IMR-90 (cell line): Measurements from ENCODE around the gene EPHA6. TPM values are rescaled to one million over a fixed set of nuclear protein-coding genes. Genes with fewer than 3 reads are reported as not detected.

Experiments used
- ATAC-seq: fragments of 200-7000 bp; cut with Tn5 transposase; 2 replicates; pipeline ENCODE4 v1.9.1; 2020; ENCODE audit warnings: low read depth, mild to moderate bottlenecking, moderate library complexity
- BruUV-seq: library from RNA; stranded (reverse); fragments of 400-500 nt; replicated peaks from 2 replicates; lab custom pipeline; 2021; lab: Mats Ljungman, UMichigan
- CTCF ChIA-PET: fragments of 300-600 bp; formaldehyde crosslinking; extraction: SDS; loops from one replicate; lab custom pipeline; 2021; ENCODE audit warnings: antibody characterized with exemption; lab: Yijun Ruan, JAX
- POLR2A ChIA-PET: fragments of 300-600 bp; sonication (Branson Sonifier 250); formaldehyde crosslinking; loops from one replicate; lab custom pipeline; 2022; ENCODE audit warnings: antibody characterized with exemption; ENCODE audit not compliant: unreplicated experiment; lab: Charles Lee
- DNase-seq: peaks from one replicate; pipeline ENCODE4 v3.0.0; 2013
- H2AFZ ChIP-seq: replicated peaks from 2 replicates; pipeline ENCODE3; 2013; ENCODE audit warnings: low read length, mild to moderate bottlenecking; ENCODE audit not compliant: poor library complexity
- H2AK5ac ChIP-seq: 2 replicates; pipeline ENCODE4 v1.6.1; 2013; ENCODE audit warnings: low read depth, low read length, inconsistent platforms
- H2AK9ac ChIP-seq: replicated peaks from 2 replicates; pipeline ENCODE3; 2013; ENCODE audit warnings: mild to moderate bottlenecking, low read depth, low read length, moderate library complexity; ENCODE audit not compliant: poor library complexity
- H2BK120ac ChIP-seq: 2 replicates; pipeline ENCODE4 v1.6.1; 2013; ENCODE audit warnings: low read depth, low read length, inconsistent platforms
- H2BK15ac ChIP-seq: 3 replicates; pipeline ENCODE4 v1.6.1; 2013; ENCODE audit warnings: low read depth, low read length, inconsistent platforms
- H2BK20ac ChIP-seq: 2 replicates; pipeline ENCODE4 v1.6.1; 2013; ENCODE audit warnings: low read depth, mild to moderate bottlenecking, inconsistent platforms, low read length, moderate library complexity
- H2BK5ac ChIP-seq: 2 replicates; pipeline ENCODE4 v1.6.1; 2013; ENCODE audit warnings: mild to moderate bottlenecking, low read depth, low read length, inconsistent platforms; ENCODE audit not compliant: poor library complexity, severe bottlenecking
- H3K14ac ChIP-seq: replicated peaks from 2 replicates; pipeline ENCODE4 v1.6.1; 2013; ENCODE audit warnings: low read depth, low read length, inconsistent platforms
- H3K18ac ChIP-seq: 2 replicates; pipeline ENCODE4 v1.6.1; 2013; ENCODE audit warnings: low read depth, low read length, control low read depth
- H3K23ac ChIP-seq: 2 replicates; pipeline ENCODE4 v1.6.1; 2013; ENCODE audit warnings: low read depth, low read length, inconsistent platforms
- H3K27ac ChIP-seq: 2 replicates; pipeline ENCODE4 v1.5.1; 2013; ENCODE audit warnings: mild to moderate bottlenecking, control low read depth, low read length; ENCODE audit not compliant: insufficient read depth
- H3K27me3 ChIP-seq: 2 replicates; pipeline ENCODE4 v1.6.1; 2013; ENCODE audit warnings: low read length; ENCODE audit not compliant: control insufficient read depth, insufficient read depth
- H3K36me3 ChIP-seq: 2 replicates; pipeline ENCODE4 v1.6.1; 2013; ENCODE audit warnings: low read length, mixed read lengths; ENCODE audit not compliant: control insufficient read depth, insufficient read depth
- H3K4ac ChIP-seq: 2 replicates; pipeline ENCODE4 v1.6.1; 2013; ENCODE audit warnings: low read depth, low read length, inconsistent platforms
- H3K4me1 ChIP-seq: 2 replicates; pipeline ENCODE4 v1.6.1; 2013; ENCODE audit warnings: low read length, mixed read lengths; ENCODE audit not compliant: control insufficient read depth, insufficient read depth
- H3K4me2 ChIP-seq: 2 replicates; pipeline ENCODE4 v1.6.1; 2013; ENCODE audit warnings: low read depth, mild to moderate bottlenecking, control low read depth, low read length, moderate library complexity
- H3K4me3 ChIP-seq: 2 replicates; pipeline ENCODE4 v1.5.1; 2013; ENCODE audit warnings: low read depth, mild to moderate bottlenecking, control low read depth, low read length, moderate library complexity; ENCODE audit not compliant: insufficient read depth
- H3K56ac ChIP-seq: 2 replicates; pipeline ENCODE4 v1.6.1; 2013; ENCODE audit warnings: low read length, inconsistent platforms; ENCODE audit not compliant: insufficient read depth; ENCODE audit errors: extremely low read depth
- H3K79me1 ChIP-seq, 2 experiments: 2 replicates each; pipeline ENCODE4 v1.6.1; 2013; ENCODE audit warnings: low read length in 2 of 2, inconsistent platforms in 1 of 2, low read depth in 1 of 2
- H3K9ac ChIP-seq: 2 replicates; pipeline ENCODE4 v1.6.1; 2013; ENCODE audit warnings: low read depth, low read length, control low read depth
- H3K9me1 ChIP-seq: 2 replicates; pipeline ENCODE4 v1.6.1; 2013; ENCODE audit warnings: low read length, inconsistent platforms; ENCODE audit not compliant: insufficient read depth
- H3K9me3 ChIP-seq: 2 replicates; pipeline ENCODE4 v1.6.1; 2013; ENCODE audit warnings: low read length; ENCODE audit not compliant: control insufficient read depth, insufficient read depth
- H4K20me1 ChIP-seq: 2 replicates; pipeline ENCODE4 v1.6.1; 2013; ENCODE audit warnings: low read length, inconsistent platforms; ENCODE audit not compliant: insufficient read depth
- H4K5ac ChIP-seq: 2 replicates; pipeline ENCODE4 v1.6.1; 2013; ENCODE audit warnings: mild to moderate bottlenecking, low read depth, low read length, control low read depth
- H4K8ac ChIP-seq, 2 experiments: 2 replicates each; pipeline ENCODE4 v1.6.1; 2013; ENCODE audit warnings: low read depth in 2 of 2, low read length in 2 of 2, control low read depth in 1 of 2, inconsistent platforms in 1 of 2
- H4K91ac ChIP-seq: 2 replicates; pipeline ENCODE4 v1.6.1; 2013; ENCODE audit warnings: low read depth, low read length, inconsistent platforms; ENCODE audit not compliant: insufficient read depth
- BHLHE40 ChIP-seq: fragments of 150-350 bp; IDR thresholded peaks from 2 replicates; pipeline ENCODE4 v1.6.1; 2016; ENCODE audit warnings: mild to moderate bottlenecking, low read depth, low read length
- CEBPB ChIP-seq: IDR thresholded peaks from 2 replicates; pipeline ENCODE4 v1.6.1; 2012; ENCODE audit warnings: low read depth, low read length, improper control_type of control experiment
- CHD1 ChIP-seq: IDR thresholded peaks from 2 replicates; pipeline ENCODE4 v1.6.1; 2012; ENCODE audit warnings: low read depth, low read length, improper control_type of control experiment
- ELK1 ChIP-seq: fragments of 150-350 bp; IDR thresholded peaks from 2 replicates; pipeline ENCODE4 v1.6.1; 2016; ENCODE audit warnings: low read depth, mild to moderate bottlenecking, low read length, moderate library complexity, borderline replicate concordance
- FOS ChIP-seq: fragments of 150-350 bp; IDR thresholded peaks from 2 replicates; pipeline ENCODE4 v1.6.1; 2016; ENCODE audit warnings: low read depth, low read length
- MAFK ChIP-seq: IDR thresholded peaks from 2 replicates; pipeline ENCODE4 v1.6.1; 2012; ENCODE audit warnings: low read depth, low read length, improper control_type of control experiment
- MAZ ChIP-seq: IDR thresholded peaks from 2 replicates; pipeline ENCODE4 v1.6.1; 2012; ENCODE audit warnings: low read depth, mild to moderate bottlenecking, low read length, improper control_type of control experiment, moderate library complexity, borderline replicate concordance
- MXI1 ChIP-seq: IDR thresholded peaks from 2 replicates; pipeline ENCODE4 v1.6.1; 2012; ENCODE audit warnings: low read depth, mild to moderate bottlenecking, low read length, moderate library complexity, borderline replicate concordance
- NFE2L2 ChIP-seq: fragments of 150-350 bp; IDR thresholded peaks from 2 replicates; pipeline ENCODE4 v1.6.1; 2016; ENCODE audit warnings: low read depth, mild to moderate bottlenecking, low read length
- POLR2A ChIP-seq: IDR thresholded peaks from 2 replicates; pipeline ENCODE4 v1.6.1; 2012; ENCODE audit warnings: mild to moderate bottlenecking, low read depth, low read length
- RAD21 ChIP-seq: IDR thresholded peaks from 2 replicates; pipeline ENCODE4 v1.6.1; 2012; ENCODE audit warnings: low read length, improper control_type of control experiment
- RCOR1 ChIP-seq: IDR thresholded peaks from 2 replicates; pipeline ENCODE4 v1.6.1; 2012; ENCODE audit warnings: mild to moderate bottlenecking, low read length, improper control_type of control experiment; ENCODE audit not compliant: insufficient replicate concordance
- RFX5 ChIP-seq: IDR thresholded peaks from 2 replicates; pipeline ENCODE4 v1.8.0; 2012; ENCODE audit warnings: low read depth, mild to moderate bottlenecking, low read length, moderate library complexity
- SMC3 ChIP-seq: fragments of 150-350 bp; IDR thresholded peaks from 2 replicates; pipeline ENCODE4 v1.6.1; 2016; ENCODE audit warnings: low read depth, mild to moderate bottlenecking, antibody characterized with exemption, low read length, moderate library complexity
- WGBS, 2 experiments: methylation state at CpG; one replicate each; pipeline versions ENCODE4 v1.1.5 to v1.1.7; 2013; ENCODE audit warnings: missing lambda C conversion rate in 2 of 2; ENCODE audit not compliant: insufficient read length in 1 of 2; ENCODE audit errors: extremely low coverage in 2 of 2; 5-methylcytosine and 5-hydroxymethylcytosine counted together
- dilution Hi-C: fragments of 300-500 bp; cut with HindIII; formaldehyde crosslinking; loops from one replicate; pipeline ENCODE4 v1.14.3; 2018; ENCODE audit warnings: low sequenced_read_pairs; ENCODE audit not compliant: unreplicated experiment
- in situ Hi-C: fragments of 300-500 bp; cut with MboI; formaldehyde crosslinking; loops from 3 replicates; pipeline ENCODE4 v1.14.3; 2019; ENCODE audit warnings: low sequenced_read_pairs, inconsistent platforms, mixed read lengths
- intact Hi-C: fragments of 100-400 bp; cut with micrococcal nuclease; formaldehyde crosslinking; loops from 2 replicates; pipeline ENCODE4 v1.10.0; 2022
- polyA plus RNA-seq, 3 experiments: library from polyadenylated mRNA; depleted of rRNA; stranded (reverse); fragments of >200 nt; gene quantifications; 2 replicates each; pipeline ENCODE4 v1.2.3, GENCODE V29; 2012; ENCODE audit warnings: low replicate concordance in 1 of 3
- total RNA-seq: library from RNA; depleted of rRNA; stranded (reverse); fragments of >200 nt; gene quantifications from 2 replicates; pipeline ENCODE4 v1.2.3, GENCODE V29; 2012
- TF ChIP-seq, protein P1 (sequence below): conservative IDR thresholded peaks from 2 replicates; pipeline ENCODE4 v1.5.1; 2012; ENCODE audit warnings: mild to moderate bottlenecking, low read depth, low read length, improper control_type of control experiment
- TF ChIP-seq, protein P2 (sequence below): fragments of 150-350 bp; IDR thresholded peaks from 2 replicates; pipeline ENCODE4 v1.6.1; 2017; ENCODE audit warnings: mild to moderate bottlenecking, antibody characterized with exemption, low read length, low read depth

The EPHA6 gene
- total and polyA plus RNA-seq, 2 of the 4 experiments (the other 2 are of a cell fraction), result not detected

- POLR2A ChIA-PET, result no interaction called here
- H3K4me2 ChIP-seq, result no peak overlapping the region
- no peaks in the 10 kb centered on the region for H4K20me1 ChIP-seq
- no peak overlapping the region for H4K8ac ChIP-seq
- no peak overlapping the region for H4K5ac ChIP-seq
- no peak overlapping the region for H3K27ac ChIP-seq
- TF ChIP-seq BHLHE40 (no peak), MAFK (no peak), CHD1 (no peak), RAD21 (no peak), ELK1 (no peak), CEBPB (no peak), NFE2L2 (no peak), RCOR1 (no peak), MXI1 (no peak), POLR2A (no peak), MAZ (no peak), FOS (no peak), SMC3 (no peak), RFX5 (no peak)
- TF ChIP-seq, protein P1, sequence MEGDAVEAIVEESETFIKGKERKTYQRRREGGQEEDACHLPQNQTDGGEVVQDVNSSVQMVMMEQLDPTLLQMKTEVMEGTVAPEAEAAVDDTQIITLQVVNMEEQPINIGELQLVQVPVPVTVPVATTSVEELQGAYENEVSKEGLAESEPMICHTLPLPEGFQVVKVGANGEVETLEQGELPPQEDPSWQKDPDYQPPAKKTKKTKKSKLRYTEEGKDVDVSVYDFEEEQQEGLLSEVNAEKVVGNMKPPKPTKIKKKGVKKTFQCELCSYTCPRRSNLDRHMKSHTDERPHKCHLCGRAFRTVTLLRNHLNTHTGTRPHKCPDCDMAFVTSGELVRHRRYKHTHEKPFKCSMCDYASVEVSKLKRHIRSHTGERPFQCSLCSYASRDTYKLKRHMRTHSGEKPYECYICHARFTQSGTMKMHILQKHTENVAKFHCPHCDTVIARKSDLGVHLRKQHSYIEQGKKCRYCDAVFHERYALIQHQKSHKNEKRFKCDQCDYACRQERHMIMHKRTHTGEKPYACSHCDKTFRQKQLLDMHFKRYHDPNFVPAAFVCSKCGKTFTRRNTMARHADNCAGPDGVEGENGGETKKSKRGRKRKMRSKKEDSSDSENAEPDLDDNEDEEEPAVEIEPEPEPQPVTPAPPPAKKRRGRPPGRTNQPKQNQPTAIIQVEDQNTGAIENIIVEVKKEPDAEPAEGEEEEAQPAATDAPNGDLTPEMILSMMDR, result no peak
- TF ChIP-seq, protein P2, sequence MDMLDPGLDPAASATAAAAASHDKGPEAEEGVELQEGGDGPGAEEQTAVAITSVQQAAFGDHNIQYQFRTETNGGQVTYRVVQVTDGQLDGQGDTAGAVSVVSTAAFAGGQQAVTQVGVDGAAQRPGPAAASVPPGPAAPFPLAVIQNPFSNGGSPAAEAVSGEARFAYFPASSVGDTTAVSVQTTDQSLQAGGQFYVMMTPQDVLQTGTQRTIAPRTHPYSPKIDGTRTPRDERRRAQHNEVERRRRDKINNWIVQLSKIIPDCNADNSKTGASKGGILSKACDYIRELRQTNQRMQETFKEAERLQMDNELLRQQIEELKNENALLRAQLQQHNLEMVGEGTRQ, result no peak
- no peak overlapping the region for H2AK5ac ChIP-seq
- H2BK5ac ChIP-seq, result no peak overlapping the region
- no peak overlapping the region for H2BK120ac ChIP-seq
- dilution Hi-C loops, result no loop called here
- no peak overlapping the region for H3K18ac ChIP-seq
- in situ Hi-C loops, result no loop called here
- H3K9ac ChIP-seq, result no peak overlapping the region
- no CpG with 5 or more reads among the region's 3 CpGs for WGBS, 2 experiments
- no peaks in the 10 kb centered on the region for H3K9me1 ChIP-seq
- H2BK20ac ChIP-seq, result no peak overlapping the region
- H3K4me1 ChIP-seq, result no peaks in the 10 kb centered on the region
- DNase-seq, result no peak
- no peak overlapping the region for H2AFZ ChIP-seq
- no peak overlapping the region for H3K56ac ChIP-seq
- no peak overlapping the region for H3K4ac ChIP-seq
- H3K14ac ChIP-seq, result no peak overlapping the region
- no peak for ATAC-seq
- H2AK9ac ChIP-seq, result no peak overlapping the region
- no peaks in the 10 kb centered on the region for H3K79me1 ChIP-seq
- H3K4me3 ChIP-seq, result no peak overlapping the region
- H3K27me3 ChIP-seq, result no peaks in the 10 kb centered on the region
- intact Hi-C loops, result no loop called here
- no peak overlapping the region for H3K23ac ChIP-seq
- H3K36me3 ChIP-seq, result no peaks in the 10 kb centered on the region
- no peak overlapping the region for H2BK15ac ChIP-seq
- no TSS peak for BruUV-seq
- CTCF ChIA-PET, result no interaction called here
- no peak overlapping the region for H4K91ac ChIP-seq
- peaks cover 4% of the 10 kb centered on the region for H3K9me3 ChIP-seq
Observed at GRCh38 chr3:97485206-97485605, 670.8 kb downstream of the EPHA6 start.
